HG03469 (cell line): ENCODE results near the gene ATPAF1.
"Not testable (repeated sequence)": the region's sequence is repeated elsewhere in the genome, so short reads cannot be mapped to it uniquely, and the experiment has no call there.

ENCODE experiments used
- ATAC-seq: cut with Tn5 transposase; IDR thresholded peaks from one replicate; pipeline ENCODE4 v1.9.1; 2021; ENCODE audit warnings: mild to moderate bottlenecking, moderate library complexity, moderate number of reproducible peaks; ENCODE audit not compliant: unreplicated experiment

Gene ATPAF1, protein sequence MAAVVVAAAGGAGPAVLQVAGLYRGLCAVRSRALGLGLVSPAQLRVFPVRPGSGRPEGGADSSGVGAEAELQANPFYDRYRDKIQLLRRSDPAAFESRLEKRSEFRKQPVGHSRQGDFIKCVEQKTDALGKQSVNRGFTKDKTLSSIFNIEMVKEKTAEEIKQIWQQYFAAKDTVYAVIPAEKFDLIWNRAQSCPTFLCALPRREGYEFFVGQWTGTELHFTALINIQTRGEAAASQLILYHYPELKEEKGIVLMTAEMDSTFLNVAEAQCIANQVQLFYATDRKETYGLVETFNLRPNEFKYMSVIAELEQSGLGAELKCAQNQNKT

DNA sequence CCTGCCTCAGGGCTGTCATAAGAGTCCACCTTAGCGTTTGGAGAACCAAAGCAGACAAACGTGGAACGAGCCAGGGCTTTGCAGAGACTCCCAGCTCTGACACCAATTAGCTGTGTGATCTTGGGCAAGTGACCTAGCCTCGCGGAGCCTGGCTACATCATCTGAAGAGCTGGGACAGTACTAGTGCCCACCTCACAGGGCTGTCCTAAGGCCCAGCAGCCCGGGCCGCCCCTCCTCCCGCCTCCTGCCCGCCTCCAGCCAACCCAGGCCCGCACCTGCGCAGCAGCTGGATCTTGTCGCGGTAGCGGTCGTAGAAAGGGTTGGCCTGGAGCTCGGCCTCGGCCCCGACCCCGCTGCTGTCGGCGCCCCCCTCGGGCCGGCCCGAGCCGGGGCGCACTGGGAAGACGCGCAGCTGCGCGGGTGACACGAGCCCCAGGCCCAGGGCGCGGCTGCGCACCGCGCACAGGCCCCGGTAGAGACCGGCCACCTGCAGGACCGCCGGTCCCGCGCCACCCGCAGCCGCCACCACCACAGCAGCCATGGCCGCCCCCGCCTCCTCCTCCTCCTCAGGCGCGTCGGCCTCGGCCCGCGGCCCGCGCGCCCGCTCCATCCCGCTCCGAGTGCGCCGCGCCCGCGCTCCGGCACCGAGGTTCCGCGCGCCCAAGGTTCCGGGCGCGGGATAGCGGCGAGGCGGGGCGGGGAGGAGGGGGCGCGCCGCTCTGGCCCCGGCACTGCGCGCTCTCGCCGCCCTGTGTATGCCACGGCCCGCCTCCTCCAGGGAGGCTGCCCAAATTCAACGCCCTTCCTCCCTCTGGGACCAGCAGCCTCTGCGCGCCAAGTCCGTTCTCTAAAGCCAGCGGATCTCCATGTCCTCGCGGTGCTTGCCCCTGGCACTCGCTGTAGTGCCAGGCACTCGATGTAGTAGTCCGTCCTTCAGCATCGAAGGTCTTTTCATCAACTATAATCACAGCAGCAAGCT, at the start of gene ATPAF1:
TSS of gene ATPAF1 (minus strand) at position 583 of the 979 bp plus-strand sequence. CDS start at position 541, 42 bp downstream.
- ATAC-seq: peak; percentile 58

DNA sequence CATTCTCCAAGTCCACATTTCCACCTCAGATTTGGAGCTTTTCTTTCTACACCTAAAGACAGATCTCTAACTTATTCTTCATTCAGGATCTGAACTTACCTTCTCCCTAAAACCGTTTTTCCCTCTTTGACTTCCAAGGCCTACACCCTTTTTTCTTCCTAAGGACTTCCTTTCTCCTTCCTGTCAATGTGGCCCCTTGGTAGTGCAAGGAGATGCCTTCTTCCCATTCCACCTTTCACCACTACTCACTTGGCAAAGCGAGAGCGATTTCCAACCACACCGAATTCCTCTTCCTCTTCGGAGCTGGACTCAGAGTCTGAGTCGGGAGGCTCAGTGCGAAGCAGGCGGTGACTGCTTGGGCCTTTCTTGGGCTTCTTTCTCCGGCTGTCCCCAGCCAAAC, 49.5 kb upstream of the ATPAF1 start:
- ATAC-seq: no peak

DNA sequence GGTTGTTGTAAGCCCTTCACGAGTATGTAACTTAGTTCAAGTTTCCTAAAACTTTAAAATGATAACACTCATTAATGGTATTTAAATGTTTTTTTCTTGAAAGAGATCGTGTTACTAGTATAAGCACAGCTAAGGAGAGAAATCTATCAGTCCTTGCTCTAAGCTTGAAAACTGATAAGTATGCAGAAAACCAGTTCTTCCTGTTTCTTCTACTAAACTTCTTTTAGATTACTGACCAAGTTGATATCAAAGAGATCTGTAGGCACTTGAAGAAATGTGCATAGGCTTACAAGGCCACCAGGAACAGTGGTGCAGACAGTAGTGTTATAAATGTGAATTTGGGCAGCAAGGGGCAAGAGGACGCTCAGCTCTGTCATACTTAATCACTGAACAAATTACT, 46.8 kb upstream of the ATPAF1 start:
- no peak for ATAC-seq

DNA sequence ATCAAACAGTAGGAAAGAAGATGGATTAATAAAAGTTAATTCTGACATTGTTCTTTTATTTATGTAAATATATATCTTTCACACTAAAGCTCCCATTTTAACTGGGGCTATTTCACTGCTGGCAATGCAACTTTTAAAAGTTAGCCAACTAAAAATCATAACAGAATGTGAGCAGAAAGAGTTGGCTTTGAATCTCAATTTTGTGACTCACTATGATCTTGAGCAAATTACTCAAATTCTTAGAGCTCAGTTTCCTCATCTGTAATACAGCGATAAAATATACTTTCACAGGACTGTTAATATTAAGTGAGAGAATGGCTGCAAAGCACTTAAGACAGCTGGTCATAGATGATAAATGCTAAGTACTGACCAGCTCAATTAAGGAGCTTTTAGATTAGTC, 40.0 kb upstream of the ATPAF1 start:
- ATAC-seq: no peak

DNA sequence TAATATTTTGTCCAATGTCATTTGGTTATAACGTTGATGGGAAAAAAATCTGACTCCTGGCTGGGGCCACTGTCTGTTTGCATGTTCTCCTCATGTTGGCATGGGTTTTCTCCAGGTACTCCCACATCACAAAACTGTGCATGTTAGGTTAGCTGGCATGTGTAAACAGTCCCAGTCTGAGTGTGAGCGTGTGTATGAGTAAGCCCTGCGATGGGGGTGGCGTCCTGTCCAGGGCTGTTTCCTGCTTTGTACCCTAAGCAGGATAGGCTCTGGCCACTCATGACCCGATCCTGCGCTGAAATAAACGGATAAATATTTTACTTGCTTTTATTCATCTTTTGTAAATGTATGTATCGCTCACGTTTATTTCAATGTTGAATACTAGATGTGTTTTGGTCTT, 37.2 kb upstream of the ATPAF1 start:
- ATAC-seq: no peak

DNA sequence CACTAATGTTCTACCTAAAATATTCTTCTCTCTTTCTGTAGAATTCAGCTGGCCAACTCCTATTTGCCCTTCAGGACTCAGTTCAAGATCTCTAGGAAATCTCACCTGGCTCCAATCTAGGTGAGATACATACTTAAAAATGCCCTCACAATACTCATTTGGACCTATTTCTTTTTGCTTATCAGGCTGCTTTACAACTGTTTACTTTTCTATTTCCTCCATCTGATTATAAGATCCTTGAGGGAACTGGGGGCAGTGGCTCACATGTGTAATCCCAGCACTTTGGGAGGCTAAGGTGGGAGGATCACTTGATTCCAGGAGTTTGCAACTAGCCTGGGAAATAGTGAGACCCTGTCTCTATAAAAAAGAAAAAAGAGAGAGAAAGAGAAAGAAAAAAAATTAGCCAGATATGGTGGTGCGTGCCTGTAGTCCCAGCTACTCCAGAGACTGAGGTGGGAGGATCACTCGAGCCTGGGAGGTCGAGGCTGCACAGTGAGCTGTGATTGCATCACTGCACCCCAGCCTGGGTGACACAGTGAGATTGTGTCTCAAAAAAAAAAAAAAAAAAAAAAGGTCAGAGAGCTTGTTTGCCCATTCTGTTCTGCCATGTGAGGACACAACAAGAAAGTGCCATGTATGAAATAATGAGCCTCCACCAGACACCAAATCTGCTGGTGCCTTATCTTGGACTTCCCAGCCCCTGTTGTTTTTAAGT, 35.9 kb upstream of the ATPAF1 start:
- ATAC-seq: no peak

DNA sequence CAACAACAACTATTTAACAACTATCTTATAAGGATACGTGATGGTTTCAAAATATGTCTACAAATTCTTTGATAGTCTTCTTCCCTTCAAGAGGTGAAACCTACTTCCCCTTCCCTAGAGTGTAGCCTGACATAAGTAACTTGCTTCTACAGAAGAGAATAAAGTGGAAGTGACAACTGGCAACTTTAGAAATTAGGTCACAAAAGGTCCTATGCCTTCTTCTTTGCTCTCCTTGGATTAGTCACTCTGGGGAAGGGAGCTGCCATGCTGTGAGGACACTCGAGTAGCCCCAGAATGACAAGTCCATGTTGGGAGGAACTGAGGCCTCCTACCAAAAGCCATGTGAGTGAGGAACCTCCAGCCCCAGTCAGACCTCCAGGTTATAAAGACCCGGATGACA, 31.5 kb upstream of the ATPAF1 start:
- ATAC-seq: no peak

DNA sequence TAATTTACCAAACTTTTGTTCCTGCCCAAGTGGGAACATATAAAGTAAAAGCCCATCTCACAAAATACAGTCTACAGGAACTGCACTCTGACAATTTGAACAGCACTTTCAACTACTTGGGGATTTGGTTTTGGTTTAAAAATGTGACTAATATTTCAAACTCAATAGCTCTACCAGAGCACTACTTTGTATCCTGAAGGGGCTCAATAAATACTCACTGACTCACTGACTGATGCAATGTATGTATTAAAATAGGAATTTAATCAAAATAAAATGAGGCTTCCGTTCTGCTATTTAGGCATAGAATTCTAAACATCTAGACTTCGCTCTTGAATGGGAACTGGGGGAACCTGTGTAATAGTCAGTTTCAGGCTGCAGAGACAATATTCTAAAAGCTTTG, 28.9 kb upstream of the ATPAF1 start:
- ATAC-seq: no peak

DNA sequence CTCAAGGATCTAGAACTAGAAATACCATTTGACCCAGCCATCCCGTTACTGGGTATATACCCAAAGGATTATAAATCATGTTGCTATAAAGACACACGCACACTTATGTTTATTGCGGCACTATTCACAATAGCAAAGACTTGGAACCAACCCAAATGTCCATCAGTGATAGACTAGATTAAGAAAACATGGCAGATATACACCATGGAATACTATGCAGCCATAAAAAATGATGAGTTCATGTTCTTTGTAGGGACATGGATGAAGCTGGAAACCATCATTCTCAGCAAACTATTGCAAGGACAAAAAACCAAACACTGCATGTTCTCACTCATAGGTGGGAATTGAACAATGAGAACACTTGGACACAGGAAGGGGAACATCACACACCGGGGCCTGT, 26.5 kb upstream of the ATPAF1 start:
- ATAC-seq: not testable (repeated sequence)

DNA sequence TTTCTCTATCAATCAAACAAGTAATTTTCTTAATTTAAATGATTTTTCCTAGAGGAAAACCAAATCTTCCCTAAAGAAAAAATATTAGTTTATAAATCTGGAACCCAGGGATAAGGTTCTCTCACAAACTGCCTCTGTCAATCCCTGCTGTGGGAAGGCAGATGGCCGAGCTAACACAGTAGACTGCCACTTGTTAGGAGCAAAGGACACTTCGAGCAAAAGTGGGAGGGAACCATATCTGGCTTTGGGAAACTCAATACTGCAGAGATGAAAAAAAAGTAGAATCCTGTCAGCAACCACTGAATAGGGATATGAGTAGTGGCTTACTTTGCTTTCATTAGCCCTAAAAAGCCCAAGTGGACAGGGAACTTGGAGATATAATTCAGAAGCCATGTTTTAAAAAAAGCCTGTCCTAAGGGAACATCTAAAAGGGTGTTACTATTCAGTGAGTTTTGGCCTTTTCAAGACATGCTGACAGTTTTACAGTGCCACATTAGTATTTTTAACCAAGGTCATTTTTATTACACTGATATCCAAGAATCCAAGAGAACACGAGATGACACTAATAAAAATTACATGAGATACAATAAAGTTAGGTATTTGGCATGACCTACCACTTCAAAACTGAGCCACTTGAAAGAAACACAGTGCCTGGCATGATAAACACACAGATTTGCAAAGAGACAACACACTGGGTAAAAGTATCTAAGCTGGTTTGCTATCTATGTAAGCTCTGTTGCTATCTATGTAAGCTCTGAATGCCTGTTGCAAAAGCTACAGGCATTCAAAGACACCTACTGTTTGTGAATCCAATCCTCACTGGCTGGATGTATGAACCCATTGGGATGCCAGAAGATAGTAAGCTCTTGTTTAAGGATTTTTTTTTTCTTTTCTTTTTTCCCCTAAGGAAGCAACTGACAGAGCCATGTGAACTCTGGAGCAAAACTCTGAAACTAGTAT, 24.9 kb upstream of the ATPAF1 start:
- no peak for ATAC-seq

DNA sequence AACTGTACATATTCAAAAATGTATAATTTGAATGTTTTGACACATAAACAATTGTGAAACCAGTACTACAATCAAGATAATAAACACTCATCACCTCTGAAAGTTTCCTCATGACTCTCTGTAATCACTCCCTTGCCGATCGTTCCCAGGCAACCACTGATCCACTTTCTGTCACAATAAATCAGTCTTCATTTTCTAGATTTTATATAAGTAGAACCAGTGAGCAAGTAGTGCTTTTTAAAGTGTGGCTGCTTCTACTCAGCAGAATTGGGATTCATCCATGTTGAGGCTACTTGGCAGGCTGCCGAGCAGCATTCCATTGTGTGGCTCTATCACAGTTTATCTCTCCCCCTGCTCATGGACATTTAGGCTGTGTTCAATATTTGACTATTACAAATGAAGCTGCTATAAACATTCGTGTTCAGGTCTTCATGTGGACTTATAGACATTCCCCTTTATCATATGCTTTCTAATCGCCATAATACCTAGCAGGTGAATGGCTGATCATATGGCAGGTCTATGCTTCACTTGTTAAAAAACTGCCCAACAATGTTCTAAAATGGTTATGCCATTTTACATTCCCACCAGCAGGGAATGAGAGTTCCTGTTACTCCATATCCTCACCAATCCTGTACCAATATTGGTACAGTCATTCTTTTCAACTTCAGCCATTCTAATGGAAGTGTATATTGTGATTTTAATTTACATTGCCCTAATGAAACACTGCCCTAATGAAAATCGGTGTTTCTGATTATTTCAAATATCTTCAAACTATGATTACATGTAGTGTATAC, 24.0 kb upstream of the ATPAF1 start:
- no peak for ATAC-seq

DNA sequence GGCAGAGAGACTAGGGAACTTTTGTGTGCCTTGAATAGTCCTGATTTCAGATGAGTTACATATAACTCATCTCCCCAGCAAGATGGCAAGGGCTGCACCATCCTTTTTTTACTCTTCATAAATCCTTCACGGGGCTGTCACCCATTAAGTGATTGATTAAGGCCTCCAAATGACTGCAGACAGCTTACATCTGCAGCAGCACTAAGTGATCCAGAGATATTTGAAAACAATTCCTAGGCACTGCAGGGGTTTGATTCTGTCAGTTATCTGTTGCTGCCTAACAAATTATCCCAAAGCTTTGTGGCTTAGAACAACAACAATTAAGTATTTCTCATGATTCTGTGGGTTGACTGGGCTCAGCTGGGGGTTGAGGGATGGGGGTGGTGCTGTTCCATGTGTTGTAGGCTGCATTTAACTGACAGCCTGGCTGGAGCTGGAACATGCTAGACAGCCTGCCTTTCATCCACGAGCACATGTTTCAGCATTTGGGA, 22.8 kb upstream of the ATPAF1 start:
- ATAC-seq: no peak

DNA sequence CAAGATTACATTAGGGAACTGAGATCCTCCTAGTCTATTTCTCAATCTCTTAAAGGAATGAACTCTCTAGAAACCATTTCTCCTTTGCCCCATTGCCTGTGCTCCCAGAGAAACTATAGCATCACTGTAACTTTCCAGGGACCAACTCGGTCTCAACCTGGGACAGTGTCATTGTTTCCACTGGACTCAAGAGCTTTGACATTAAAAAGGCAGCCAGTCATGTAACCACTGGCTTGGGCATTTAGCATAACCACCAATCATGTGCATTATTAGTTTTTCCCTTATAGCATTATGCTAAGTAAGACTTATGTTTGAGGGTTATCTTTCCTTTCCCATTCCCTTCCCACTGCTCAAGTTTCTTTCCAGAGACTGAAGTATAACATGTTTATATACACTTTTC, 21.7 kb upstream of the ATPAF1 start:
- ATAC-seq: no peak

DNA sequence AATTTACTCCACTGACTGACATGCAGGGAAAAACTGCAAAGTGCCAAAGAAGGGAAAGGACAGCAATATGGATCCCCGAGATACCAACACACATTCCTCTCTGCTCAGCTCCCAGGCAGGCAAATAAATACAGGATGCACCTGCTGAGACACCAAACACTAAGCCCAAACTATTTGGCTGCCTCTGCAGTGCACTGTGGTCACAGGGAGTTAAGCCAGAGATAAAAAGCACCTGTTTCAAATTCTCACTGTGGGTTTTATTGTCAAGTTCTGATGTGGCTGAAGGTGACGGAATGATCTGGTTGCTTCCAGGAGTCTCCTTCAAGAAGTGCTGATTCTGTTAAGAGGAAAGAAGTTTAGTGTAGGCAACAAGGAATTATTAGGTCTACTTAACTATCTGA, 21.2 kb upstream of the ATPAF1 start:
- ATAC-seq: no peak

DNA sequence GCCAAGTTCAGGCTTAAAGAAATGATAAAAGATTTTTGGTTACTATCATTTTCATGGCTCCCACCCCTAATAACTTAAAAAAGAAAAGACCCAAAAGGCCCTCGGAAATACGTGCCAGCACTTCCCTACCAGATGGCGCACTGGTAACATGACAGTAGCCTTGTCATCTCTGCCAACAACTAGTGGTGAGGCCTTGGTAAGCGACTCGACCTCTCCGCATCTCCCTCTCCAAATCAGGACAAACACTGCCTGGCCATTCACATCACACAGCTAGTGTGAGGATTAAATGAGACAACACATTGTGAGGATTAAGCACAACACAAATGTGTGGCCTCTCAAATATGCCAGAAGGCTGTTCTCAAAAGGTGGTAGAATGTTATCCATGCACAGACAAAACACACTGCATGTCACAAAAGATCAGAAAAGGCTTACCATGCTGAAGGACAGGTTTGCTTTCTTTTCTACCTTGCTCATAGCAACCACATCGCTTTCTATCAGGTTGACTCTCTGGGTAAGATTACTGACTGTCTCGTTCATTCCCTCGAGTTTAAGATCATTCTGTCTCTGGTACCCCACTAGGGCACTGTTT, 19.9 kb upstream of the ATPAF1 start:
- ATAC-seq: no peak

DNA sequence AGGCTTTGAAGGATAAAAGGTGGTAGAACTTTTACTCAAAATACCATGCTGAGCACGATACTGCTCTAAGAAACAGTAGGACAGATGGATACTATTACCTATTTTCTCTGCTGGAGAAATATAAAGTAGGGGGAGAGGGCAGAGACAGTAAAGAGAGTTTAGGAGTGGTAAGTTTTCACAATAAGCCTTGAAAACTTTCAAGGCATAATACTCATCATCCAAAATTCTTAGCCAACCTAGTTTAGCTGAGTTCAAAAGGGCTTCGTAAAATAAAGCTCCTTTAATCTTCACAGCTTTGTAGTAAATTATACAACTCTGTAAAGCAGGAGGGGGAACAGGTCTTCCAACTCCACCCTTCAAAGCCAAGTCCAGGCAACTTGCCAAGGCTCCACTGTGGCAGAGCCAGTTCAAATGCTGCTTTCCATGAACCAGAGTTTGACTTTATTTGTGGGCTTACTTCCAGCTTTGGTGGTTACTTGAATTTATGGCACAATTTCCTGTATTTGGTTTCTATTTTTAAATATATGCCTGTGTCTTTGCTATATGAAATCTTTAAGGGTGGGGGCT, 19.0 kb upstream of the ATPAF1 start:
- no peak for ATAC-seq

DNA sequence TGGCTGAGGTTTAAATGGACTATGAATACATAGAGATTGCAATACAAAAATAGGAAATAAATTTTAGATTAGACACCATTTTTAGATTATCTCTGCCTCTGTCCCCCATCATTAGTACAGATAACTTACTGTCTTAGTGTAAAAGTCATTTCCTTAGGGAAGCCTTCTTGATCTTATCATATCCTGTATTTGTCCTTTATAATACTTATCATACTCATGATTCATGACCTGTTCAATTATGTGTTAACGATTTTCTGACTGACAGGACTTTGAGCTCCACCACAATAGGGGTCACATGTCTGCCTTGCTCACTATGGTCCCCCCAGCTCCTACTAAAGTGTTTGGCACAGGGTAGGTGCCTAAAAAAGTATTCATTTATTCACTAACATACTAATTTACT, 18.1 kb upstream of the ATPAF1 start:
- ATAC-seq: no peak

DNA sequence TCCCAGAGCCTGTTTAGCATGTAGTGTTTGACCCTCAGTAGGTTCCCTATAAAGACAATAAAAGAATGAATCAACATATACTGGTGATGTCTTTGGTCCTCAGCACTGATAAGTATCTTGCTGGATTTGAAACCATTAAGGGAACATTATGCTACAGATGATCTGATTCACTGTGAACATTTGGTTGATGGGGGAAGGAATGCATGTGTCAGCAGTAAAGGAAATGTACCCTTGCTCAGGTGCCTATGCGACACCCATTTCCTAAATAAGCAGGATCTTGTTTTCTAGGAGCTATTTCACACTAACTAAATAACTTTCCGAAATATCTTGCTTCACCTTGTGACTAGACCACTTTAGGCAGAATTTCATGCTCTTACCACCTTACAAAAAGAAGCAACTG, 16.5 kb upstream of the ATPAF1 start:
- ATAC-seq: no peak

DNA sequence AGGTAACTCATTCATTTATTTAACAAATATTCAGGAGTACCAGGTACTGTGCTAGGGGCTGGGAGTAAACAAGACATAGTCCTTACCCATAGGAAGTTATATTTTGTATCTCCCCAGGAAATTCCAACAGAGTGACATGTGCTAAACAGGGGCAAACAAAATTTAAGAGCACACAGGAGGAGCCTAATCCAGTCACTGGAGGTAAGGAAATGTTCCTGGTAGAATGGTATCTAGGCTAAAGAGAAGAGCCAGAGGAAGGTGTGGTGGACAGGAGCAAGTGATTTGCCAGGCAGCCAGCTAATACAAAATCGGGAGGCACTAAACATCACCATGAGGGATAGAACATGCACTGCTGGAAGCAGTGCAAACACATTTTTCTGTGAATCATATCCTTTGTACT, 13.9 kb upstream of the ATPAF1 start:
- ATAC-seq: no peak
